OCI-LY3 (cell line): ENCODE measurements around the gene PILRA.

Experiments
- H2AFZ ChIP-seq: fragments of 200-600, 300-600 bp; shearing (Covaris generic); 2 replicates; pipeline ENCODE4 v1.6.0; 2014; ENCODE audit warnings: antibody characterized with exemption, low read depth, low read length
- H3K27ac ChIP-seq: fragments of 200-600, 300-600 bp; sonication (generic); 2 replicates; pipeline ENCODE4 v1.5.1; 2014; ENCODE audit warnings: mild to moderate bottlenecking, low read length, moderate library complexity, mixed read lengths
- H3K27me3 ChIP-seq: fragments of 200-600, 300-600 bp; sonication (generic); 2 replicates; pipeline ENCODE4 v1.6.1; 2014; ENCODE audit warnings: low read depth, low read length, mixed read lengths
- H3K36me3 ChIP-seq: fragments of 200-600, 300-600 bp; sonication (generic); replicated peaks from 2 replicates; pipeline ENCODE3; 2014; ENCODE audit warnings: low read depth, low read length, mixed read lengths
- H3K4me1 ChIP-seq: fragments of 300-600, 200-600 bp; sonication (generic); 2 replicates; pipeline ENCODE4 v1.6.1; 2014; ENCODE audit warnings: low read length, mixed read lengths
- H3K4me2 ChIP-seq: fragments of 200-600, 300-600 bp; sonication (generic); 2 replicates; pipeline ENCODE4 v1.6.1; 2014; ENCODE audit warnings: low read length, mixed read lengths
- H3K4me3 ChIP-seq: fragments of 300-600, 200-600 bp; sonication (generic); 2 replicates; pipeline ENCODE4 v1.5.1; 2014; ENCODE audit warnings: antibody characterized with exemption, mild to moderate bottlenecking, low read length, moderate library complexity
- H3K79me2 ChIP-seq: fragments of 300-600, 200-600 bp; shearing (Covaris generic); 2 replicates; pipeline ENCODE4 v1.6.1; 2014; ENCODE audit warnings: mild to moderate bottlenecking, low read length, mixed read lengths
- H3K9ac ChIP-seq: fragments of 300-600, 200-600 bp; shearing (Covaris generic); 2 replicates; pipeline ENCODE4 v1.6.0; 2014; ENCODE audit warnings: mild to moderate bottlenecking, low read length, moderate library complexity
- H3K9me3 ChIP-seq: fragments of 200-600, 300-600 bp; shearing (Covaris generic); 2 replicates; pipeline ENCODE4 v1.6.1; 2014; ENCODE audit warnings: low read length, mixed read lengths; ENCODE audit not compliant: insufficient read depth
- H4K20me1 ChIP-seq: fragments of 200-600, 300-600 bp; sonication (generic); 2 replicates; pipeline ENCODE4 v1.6.1; 2016; ENCODE audit warnings: low read length, mixed read lengths; ENCODE audit not compliant: insufficient read depth
- EZH2phosphoT487 ChIP-seq: fragments of 200-600 bp; shearing (Covaris generic); IDR thresholded peaks from 2 replicates; pipeline ENCODE4 v1.6.1; 2018; ENCODE audit warnings: antibody characterized with exemption, mixed run types, low read depth
- TF ChIP-seq, protein P1 (sequence below): fragments of 200-600, 300-600 bp; sonication (generic); IDR thresholded peaks from 2 replicates; pipeline ENCODE4 v1.5.1; 2014; ENCODE audit warnings: antibody characterized with exemption, low read length, low read depth

The PILRA gene

DNA sequence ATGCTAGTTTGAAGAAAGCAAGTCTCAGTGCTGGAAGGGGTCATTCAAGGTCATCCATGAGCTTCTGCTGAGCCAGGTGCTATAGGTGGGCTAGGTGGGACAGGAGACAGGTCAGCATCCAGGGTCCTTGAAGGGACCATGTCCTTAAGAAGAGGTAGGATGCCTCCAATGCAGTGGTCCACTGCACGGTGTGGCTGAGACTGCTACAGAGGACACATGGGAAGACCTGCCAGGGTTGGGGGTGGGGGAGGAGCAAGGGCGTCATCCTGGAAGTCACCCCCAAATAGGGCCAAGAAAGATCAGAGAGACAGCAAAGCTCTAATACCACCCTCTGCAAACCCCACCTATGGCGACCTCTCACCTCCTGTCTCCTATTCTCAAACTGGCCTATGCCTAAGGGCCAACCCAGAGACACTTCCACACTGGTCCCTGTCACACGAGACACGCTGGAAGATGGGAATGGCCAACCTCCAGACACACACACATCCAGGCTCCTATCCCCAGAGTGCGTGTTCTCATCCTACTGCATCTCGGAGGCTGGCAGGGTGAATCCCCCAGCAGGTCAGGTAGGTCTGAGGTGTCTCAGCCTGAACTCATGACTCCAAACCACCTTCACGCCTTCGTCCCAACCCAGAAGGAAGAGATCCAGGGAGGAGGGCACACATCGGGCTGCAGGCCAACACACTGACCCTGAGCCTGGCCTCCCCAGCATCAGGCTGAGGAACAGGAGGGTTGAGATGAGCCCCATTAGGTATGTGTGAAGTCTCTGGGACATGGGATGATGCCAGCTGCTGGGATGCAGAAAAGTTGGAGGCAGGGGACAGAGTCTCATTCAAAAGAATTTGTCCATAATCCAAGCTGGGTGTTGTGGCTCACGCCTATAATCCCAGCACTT lies 68.6 kb downstream of the PILRA start:
- no peak overlapping the region for H3K9ac ChIP-seq
- TF ChIP-seq, protein P1, sequence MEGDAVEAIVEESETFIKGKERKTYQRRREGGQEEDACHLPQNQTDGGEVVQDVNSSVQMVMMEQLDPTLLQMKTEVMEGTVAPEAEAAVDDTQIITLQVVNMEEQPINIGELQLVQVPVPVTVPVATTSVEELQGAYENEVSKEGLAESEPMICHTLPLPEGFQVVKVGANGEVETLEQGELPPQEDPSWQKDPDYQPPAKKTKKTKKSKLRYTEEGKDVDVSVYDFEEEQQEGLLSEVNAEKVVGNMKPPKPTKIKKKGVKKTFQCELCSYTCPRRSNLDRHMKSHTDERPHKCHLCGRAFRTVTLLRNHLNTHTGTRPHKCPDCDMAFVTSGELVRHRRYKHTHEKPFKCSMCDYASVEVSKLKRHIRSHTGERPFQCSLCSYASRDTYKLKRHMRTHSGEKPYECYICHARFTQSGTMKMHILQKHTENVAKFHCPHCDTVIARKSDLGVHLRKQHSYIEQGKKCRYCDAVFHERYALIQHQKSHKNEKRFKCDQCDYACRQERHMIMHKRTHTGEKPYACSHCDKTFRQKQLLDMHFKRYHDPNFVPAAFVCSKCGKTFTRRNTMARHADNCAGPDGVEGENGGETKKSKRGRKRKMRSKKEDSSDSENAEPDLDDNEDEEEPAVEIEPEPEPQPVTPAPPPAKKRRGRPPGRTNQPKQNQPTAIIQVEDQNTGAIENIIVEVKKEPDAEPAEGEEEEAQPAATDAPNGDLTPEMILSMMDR, result no peak
- no peak for TF ChIP-seq EZH2phosphoT487
- H3K4me1 ChIP-seq, result peaks cover 12% of the 10 kb centered on the region
- no peak overlapping the region for H3K4me3 ChIP-seq
- no peaks in the 10 kb centered on the region for H3K79me2 ChIP-seq
- H3K36me3 ChIP-seq, result no peaks in the 10 kb centered on the region
- H3K27me3 ChIP-seq, result no peaks in the 10 kb centered on the region
- H3K4me2 ChIP-seq, result no peak overlapping the region
- no peak overlapping the region for H3K27ac ChIP-seq
- no peaks in the 10 kb centered on the region for H3K9me3 ChIP-seq
- H2AFZ ChIP-seq, result no peak overlapping the region
- H4K20me1 ChIP-seq, result no peaks in the 10 kb centered on the region

DNA sequence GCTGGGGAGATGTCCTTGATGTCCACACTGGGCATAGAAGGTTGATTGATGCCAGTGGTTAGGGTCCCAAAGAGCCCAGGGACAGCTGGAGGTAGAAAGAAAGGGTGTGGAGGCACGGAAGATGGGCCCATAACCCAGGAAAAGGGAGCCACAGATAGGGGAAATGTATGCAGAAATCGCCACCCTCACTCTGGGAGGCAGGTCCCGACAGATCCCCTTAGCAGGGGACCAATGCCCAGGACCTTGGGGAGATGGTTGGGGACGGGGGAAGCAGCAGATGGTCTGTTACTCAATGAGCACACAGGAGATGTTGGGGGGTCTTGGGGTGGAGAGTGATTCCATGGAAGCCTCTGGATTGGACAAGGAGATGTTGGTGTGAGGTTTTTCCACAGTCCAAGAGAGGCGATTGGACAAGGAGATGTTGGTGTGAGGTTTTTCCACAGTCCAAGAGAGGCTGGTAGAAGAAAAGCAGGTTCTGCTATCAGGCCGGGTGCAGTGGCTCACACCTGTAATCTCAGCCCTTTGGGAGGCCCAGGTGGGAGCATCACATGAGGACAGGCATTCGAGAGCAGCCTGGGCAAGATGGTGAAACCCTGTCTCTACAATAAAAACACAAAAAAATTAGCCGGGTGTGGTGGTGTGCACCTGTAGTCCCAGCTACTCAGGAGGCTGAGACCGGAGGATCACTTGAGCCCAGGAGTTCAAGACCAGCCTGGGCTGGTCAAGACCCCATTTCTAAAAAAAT lies 70.0 kb downstream of the PILRA start:
- no peaks in the 10 kb centered on the region for H3K79me2 ChIP-seq
- no peak overlapping the region for H3K27ac ChIP-seq
- no peak overlapping the region for H3K4me3 ChIP-seq
- H3K9ac ChIP-seq, result no peak overlapping the region
- H3K4me1 ChIP-seq, result peaks cover 7% of the 10 kb centered on the region
- H4K20me1 ChIP-seq, result no peaks in the 10 kb centered on the region
- H3K36me3 ChIP-seq, result no peaks in the 10 kb centered on the region
- H3K4me2 ChIP-seq, result no peak overlapping the region
- TF ChIP-seq, protein P1, result no peak
- no peak for TF ChIP-seq EZH2phosphoT487
- H3K9me3 ChIP-seq, result no peaks in the 10 kb centered on the region
- H2AFZ ChIP-seq, result no peak overlapping the region
- no peaks in the 10 kb centered on the region for H3K27me3 ChIP-seq

DNA sequence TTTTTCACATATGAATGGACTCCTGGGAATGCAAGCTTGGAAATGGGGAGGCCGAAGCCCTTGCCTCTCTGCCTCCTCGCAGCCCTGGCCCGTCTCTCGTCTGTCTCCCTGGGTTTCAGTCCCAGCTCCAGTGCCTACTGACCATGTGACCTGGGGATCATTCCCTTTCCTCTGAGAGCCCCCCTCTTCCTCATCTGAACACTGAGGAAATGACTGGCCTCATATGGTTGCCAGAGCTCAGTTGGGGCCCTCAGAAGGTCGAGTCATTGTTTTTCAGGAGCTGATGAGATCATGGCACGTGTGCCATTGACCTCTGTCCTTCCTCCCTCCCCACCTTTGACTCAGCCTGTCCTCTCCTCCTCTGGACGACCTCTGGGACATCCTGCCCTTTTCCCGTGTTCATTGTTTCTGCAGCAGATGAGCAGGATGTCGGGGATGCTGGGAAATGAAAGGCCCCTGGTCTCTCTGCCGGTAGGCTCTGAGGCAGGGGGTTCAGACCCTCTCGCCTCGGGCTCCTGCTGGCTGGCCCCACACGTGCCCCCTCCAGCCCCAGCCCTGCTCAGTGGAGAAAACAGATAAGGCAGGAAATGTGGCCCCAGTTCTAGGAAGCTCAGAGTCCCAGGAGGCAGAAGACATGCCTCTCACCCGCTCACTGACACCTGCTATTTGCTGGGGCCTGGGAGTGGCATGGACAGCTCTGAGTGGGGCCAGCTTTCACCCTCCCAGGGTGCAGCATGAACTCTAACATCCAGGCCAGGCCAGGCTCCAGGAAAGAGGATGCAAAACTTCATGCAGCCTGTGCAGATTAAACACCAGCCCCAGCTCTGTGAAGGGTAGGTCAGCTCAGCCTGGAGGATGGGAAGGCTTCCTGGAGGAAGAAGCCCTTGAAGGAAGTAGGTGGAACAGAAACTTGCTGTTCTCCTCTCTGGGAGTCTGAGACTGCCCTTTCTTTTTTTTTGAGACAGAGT lies 71.3 kb downstream of the PILRA start:
- H3K27me3 ChIP-seq, result no peaks in the 10 kb centered on the region
- no peaks in the 10 kb centered on the region for H4K20me1 ChIP-seq
- no peaks in the 10 kb centered on the region for H3K36me3 ChIP-seq
- TF ChIP-seq, protein P1, result no peak
- TF ChIP-seq EZH2phosphoT487, result no peak
- no peak overlapping the region for H3K27ac ChIP-seq
- H3K9me3 ChIP-seq, result no peaks in the 10 kb centered on the region
- H3K9ac ChIP-seq, result no peak overlapping the region
- H2AFZ ChIP-seq, result no peak overlapping the region; the same call in 1 of the 2 replicates
- H3K4me2 ChIP-seq, result no peak overlapping the region
- H3K4me3 ChIP-seq, result no peak overlapping the region
- H3K4me1 ChIP-seq, result peaks cover 7% of the 10 kb centered on the region
- no peaks in the 10 kb centered on the region for H3K79me2 ChIP-seq
